Calu3 (cell line): ENCODE measurements around the gene ZNF367. TPM values are rescaled to one million over a fixed set of nuclear protein-coding genes. Genes with fewer than 3 reads are reported as not detected.

Source experiments
- BruUV-seq: library from RNA; stranded (reverse); fragments of 400-500 nt; replicated peaks from 2 replicates; lab custom pipeline; 2021; lab: Mats Ljungman, UMichigan
- CTCF ChIA-PET: fragments of 300-600 bp; sonication (Branson Sonifier 250); formaldehyde crosslinking; loops from one replicate; lab custom pipeline; 2022; ENCODE audit warnings: antibody characterized with exemption; lab: Charles Lee
- DNase-seq: peaks from one replicate; pipeline ENCODE4 v3.0.0; 2022
- H3K27ac Mint-ChIP-seq: one replicate; pipeline ENCODE4 v1.8.0; 2022; ENCODE audit warnings: mixed read lengths; ENCODE audit not compliant: unreplicated experiment
- H3K27me3 Mint-ChIP-seq: one replicate; pipeline ENCODE4 v1.8.0; 2022; ENCODE audit warnings: mixed read lengths; ENCODE audit not compliant: unreplicated experiment
- H3K36me3 Mint-ChIP-seq: one replicate; pipeline ENCODE4 v1.8.0; 2022; ENCODE audit warnings: mild to moderate bottlenecking, moderate library complexity, mixed read lengths; ENCODE audit not compliant: insufficient read depth, unreplicated experiment
- H3K4me1 Mint-ChIP-seq: one replicate; pipeline ENCODE4 v1.8.0; 2022; ENCODE audit warnings: mild to moderate bottlenecking, low read depth, mixed read lengths; ENCODE audit not compliant: unreplicated experiment
- H3K4me3 Mint-ChIP-seq: one replicate; pipeline ENCODE4 v1.8.0; 2022; ENCODE audit warnings: mild to moderate bottlenecking, low read depth, moderate library complexity, mixed read lengths; ENCODE audit not compliant: unreplicated experiment
- H3K9me3 Mint-ChIP-seq: one replicate; pipeline ENCODE4 v1.8.0; 2022; ENCODE audit warnings: low read depth, mixed read lengths; ENCODE audit not compliant: unreplicated experiment
- CTCF ChIP-seq: fragments of 200-600 bp; IDR thresholded peaks from one replicate; pipeline ENCODE4 v1.8.0; 2022; ENCODE audit warnings: antibody characterized with exemption; ENCODE audit not compliant: unreplicated experiment
- intact Hi-C: fragments of 100-400 bp; cut with micrococcal nuclease; formaldehyde crosslinking; loops from one replicate; pipeline ENCODE4 v1.10.0; 2022; ENCODE audit not compliant: unreplicated experiment
- total RNA-seq: library from RNA; stranded (reverse); gene quantifications from 2 replicates; pipeline ENCODE4 v1.2.3, GENCODE V29; 2022

The ZNF367 gene
- total RNA-seq, 1 experiment from 2014 or later = 9.6 TPM

- BruUV-seq = TSS peak; percentile 39
- peak overlapping the region; percentile 94 for H3K4me3 Mint-ChIP-seq
- H3K36me3 Mint-ChIP-seq = peaks cover 33% of the 10 kb centered on the region
- H3K9me3 Mint-ChIP-seq = no peaks in the 10 kb centered on the region
- CTCF ChIA-PET = no interaction called here
- intact Hi-C loops = loop anchor here (2.0 to 5.0 kb wide), 2 partner anchors 27 to 85 kb away; no protein-coding TSS in a partner anchor
- no peak for TF ChIP-seq CTCF
- DNase-seq = peak; percentile 8
- no peaks in the 10 kb centered on the region for H3K27me3 Mint-ChIP-seq
- H3K27ac Mint-ChIP-seq = peak overlapping the region; percentile 44
- peaks cover 23% of the 10 kb centered on the region for H3K4me1 Mint-ChIP-seq
These were observed 498 bp downstream of the ZNF367 start for GRCh38 chr9:96417661-96418082.

- BruUV-seq = no TSS peak
- Mint-ChIP-seq H3K4me3 (peak overlapping the region; percentile 94), H3K27ac (peak overlapping the region; percentile 61), H3K36me3 (peaks cover 33% of the 10 kb centered on the region), H3K9me3 (no peaks in the 10 kb centered on the region), H3K27me3 (no peaks in the 10 kb centered on the region), H3K4me1 (peaks cover 23% of the 10 kb centered on the region)
- peak; percentile 87 for DNase-seq
- CTCF ChIA-PET = no interaction called here
- no peak for TF ChIP-seq CTCF
- intact Hi-C loops = loop anchor here (2.0 to 5.0 kb wide), 2 partner anchors 26 to 85 kb away; no protein-coding TSS in a partner anchor
These were observed 1.1 kb downstream of the ZNF367 start for GRCh38 chr9:96417051-96417586.

- peaks cover 17% of the 10 kb centered on the region for H3K36me3 Mint-ChIP-seq
- no peaks in the 10 kb centered on the region for H3K9me3 Mint-ChIP-seq
- peaks cover 10% of the 10 kb centered on the region for H3K4me1 Mint-ChIP-seq
- no peak for TF ChIP-seq CTCF
- intact Hi-C loops = no loop called here
- H3K27ac Mint-ChIP-seq = no peak overlapping the region
- no peaks in the 10 kb centered on the region for H3K27me3 Mint-ChIP-seq
- no peak overlapping the region for H3K4me3 Mint-ChIP-seq
- BruUV-seq = no TSS peak
- CTCF ChIA-PET = interaction anchor here (0.6 kb wide), 1 partner anchor 23 kb away, joined by 4 read pairs; no protein-coding TSS in a partner anchor
- DNase-seq = no peak
These were observed 4.6 kb downstream of the ZNF367 start for GRCh38 chr9:96413302-96414221.

GRCh38 chr9:96412174-96412913 is 5.8 kb downstream of the ZNF367 start:
- CTCF ChIA-PET = no interaction called here
- Mint-ChIP-seq H3K27ac (no peak overlapping the region), H3K4me3 (no peak overlapping the region), H3K4me1 (peaks cover 12% of the 10 kb centered on the region), H3K36me3 (peaks cover 9% of the 10 kb centered on the region), H3K9me3 (no peaks in the 10 kb centered on the region), H3K27me3 (no peaks in the 10 kb centered on the region)
- intact Hi-C loops = no loop called here
- TF ChIP-seq CTCF = no peak
- DNase-seq = no peak
- no TSS peak for BruUV-seq
